Neuronal stem cell (in vitro differentiated cells): ENCODE results near the gene CNTROB.
A peak's percentile ranks its signal among the peaks of the same experiment; 100 is the strongest.

ENCODE experiments used
- DNase-seq: peaks from one replicate; pipeline ENCODE4 v3.0.0-alpha.2; 2013; ENCODE audit warnings: low spot score
- H2AFZ ChIP-seq: one replicate; pipeline ENCODE4 v1.6.1; 2013; ENCODE audit warnings: mild to moderate bottlenecking, low read length, inconsistent platforms
- H2AK5ac ChIP-seq: 2 replicates; pipeline ENCODE4 v1.6.1; 2013; ENCODE audit warnings: low read depth, mild to moderate bottlenecking, inconsistent platforms, low read length, moderate library complexity, mixed read lengths
- H2BK120ac ChIP-seq: 2 replicates; pipeline ENCODE4 v1.6.1; 2013; ENCODE audit warnings: low read depth, mild to moderate bottlenecking, inconsistent platforms, low read length, moderate library complexity, mixed read lengths
- H2BK12ac ChIP-seq: one replicate; pipeline ENCODE4 v1.6.1; 2013; ENCODE audit warnings: low read length, inconsistent platforms
- H2BK15ac ChIP-seq: 2 replicates; pipeline ENCODE4 v1.6.1; 2013; ENCODE audit warnings: mild to moderate bottlenecking, low read length, inconsistent platforms, mixed read lengths
- H2BK5ac ChIP-seq: one replicate; pipeline ENCODE4 v1.6.1; 2013; ENCODE audit warnings: inconsistent platforms, mild to moderate bottlenecking, low read length, moderate library complexity
- H3K14ac ChIP-seq: one replicate; pipeline ENCODE4 v1.6.1; 2013; ENCODE audit warnings: low read length, inconsistent platforms
- H3K18ac ChIP-seq: 2 replicates; pipeline ENCODE4 v1.6.1; 2013; ENCODE audit warnings: low read length, inconsistent platforms
- H3K23ac ChIP-seq: 2 replicates; pipeline ENCODE4 v1.6.1; 2013; ENCODE audit warnings: low read depth, mild to moderate bottlenecking, mixed read lengths, low read length, inconsistent platforms; ENCODE audit not compliant: poor library complexity
- H3K27ac ChIP-seq: replicated peaks from 3 replicates; pipeline ENCODE4 v1.5.1; 2013; ENCODE audit warnings: low read length, inconsistent platforms
- H3K27me3 ChIP-seq, 3 experiments: 2 replicates each; pipeline ENCODE4 v1.6.1; 2013; ENCODE audit warnings: low read length in 3 of 3, mild to moderate bottlenecking in 2 of 3, inconsistent platforms in 1 of 3, low read depth in 1 of 3, mixed read lengths in 1 of 3, moderate library complexity in 1 of 3; ENCODE audit not compliant: control insufficient read depth in 3 of 3, insufficient read depth in 3 of 3
- H3K36me3 ChIP-seq, 2 donors: replicated peaks in 1 of 2; 2 replicates each; pipeline ENCODE4 v1.6.1; 2013; ENCODE audit warnings: low read length in 2 of 2; ENCODE audit not compliant: control insufficient read depth in 2 of 2, insufficient read depth in 2 of 2
- H3K4ac ChIP-seq: 2 replicates; pipeline ENCODE4 v1.6.1; 2013; ENCODE audit warnings: inconsistent platforms, mild to moderate bottlenecking, low read length, moderate library complexity
- H3K4me1 ChIP-seq, 2 donors: 1 replicate in 1 of 2; 2 replicates in 1 of 2; pipeline ENCODE4 v1.6.1; 2013; ENCODE audit warnings: low read length in 2 of 2, low read depth in 1 of 2; ENCODE audit not compliant: control insufficient read depth in 2 of 2, insufficient read depth in 1 of 2
- H3K4me2 ChIP-seq: one replicate; pipeline ENCODE4 v1.6.1; 2013; ENCODE audit warnings: mild to moderate bottlenecking, low read length, inconsistent platforms; ENCODE audit not compliant: insufficient read depth, poor library complexity, severe bottlenecking
- H3K4me3 ChIP-seq, 2 donors: 2 replicates each; pipeline ENCODE4 v1.5.1; 2013; ENCODE audit warnings: low read length in 2 of 2, mild to moderate bottlenecking in 2 of 2, inconsistent platforms in 1 of 2, moderate library complexity in 1 of 2
- H3K79me1 ChIP-seq: one replicate; pipeline ENCODE4 v1.6.1; 2013; ENCODE audit warnings: low read depth, mild to moderate bottlenecking, inconsistent platforms, low read length, moderate library complexity
- H3K9ac ChIP-seq: one replicate; pipeline ENCODE4 v1.6.1; 2013; ENCODE audit warnings: mild to moderate bottlenecking, low read depth, low read length, inconsistent platforms; ENCODE audit not compliant: poor library complexity
- H3K9me3 ChIP-seq, 2 donors: replicated peaks in 1 of 2; 2 replicates each; pipeline versions ENCODE3 to v1.6.1; 2013; ENCODE audit warnings: low read length in 2 of 2, mild to moderate bottlenecking in 2 of 2, inconsistent platforms in 1 of 2, low read depth in 1 of 2, mixed read lengths in 1 of 2, moderate library complexity in 1 of 2; ENCODE audit not compliant: control insufficient read depth in 2 of 2, insufficient read depth in 1 of 2
- H4K8ac ChIP-seq: one replicate; pipeline ENCODE4 v1.6.1; 2013; ENCODE audit warnings: low read depth, mild to moderate bottlenecking, inconsistent platforms, low read length, moderate library complexity
- H4K91ac ChIP-seq: one replicate; pipeline ENCODE4 v1.6.1; 2013; ENCODE audit warnings: low read length, low read depth, mild to moderate bottlenecking, inconsistent platforms; ENCODE audit not compliant: poor library complexity
- WGBS, 2 donors: extraction: QIAGEN DNeasy Blood & Tissue Kit; methylation state at CpG; one replicate each; pipeline ENCODE4 v1.1.7; 2013; ENCODE audit warnings: missing lambda C conversion rate in 2 of 2, mixed read lengths in 1 of 2; ENCODE audit not compliant: insufficient read length in 2 of 2, insufficient replicate concordance in 1 of 2; ENCODE audit errors: extremely low coverage in 2 of 2; 5-methylcytosine and 5-hydroxymethylcytosine counted together

Gene CNTROB

GRCh38 chr17:7910281-7910680, 21.7 kb upstream of the CNTROB start:
- no peak overlapping the region for H2AK5ac ChIP-seq
- H3K9ac ChIP-seq: no peak overlapping the region
- H4K8ac ChIP-seq: no peak overlapping the region
- no peak overlapping the region for H3K4ac ChIP-seq
- no peak overlapping the region for H2BK120ac ChIP-seq
- H3K27ac ChIP-seq: no peak overlapping the region
- no peak overlapping the region for H2BK15ac ChIP-seq
- peaks cover 11 to 74% of the 10 kb centered on the region in 2 donors for H3K36me3 ChIP-seq
- no peak for DNase-seq
- WGBS, 2 donors: no CpG with 5 or more reads among the region's 15 CpGs
- no peaks in the 10 kb centered on the region for H3K9me3 ChIP-seq
- H4K91ac ChIP-seq: no peak overlapping the region
- no peak overlapping the region for H2BK5ac ChIP-seq
- peaks cover 5% of the 10 kb centered on the region in 2 donors for H3K4me1 ChIP-seq
- no peaks in the 10 kb centered on the region for H3K27me3 ChIP-seq
- H2BK12ac ChIP-seq: no peak overlapping the region
- peak overlapping the region; percentile 61 for H3K23ac ChIP-seq
- no peaks in the 10 kb centered on the region for H3K79me1 ChIP-seq
- H3K4me3 ChIP-seq: no peak overlapping the region
- H2AFZ ChIP-seq: no peak overlapping the region
- no peak overlapping the region for H3K18ac ChIP-seq
- no peak overlapping the region for H3K14ac ChIP-seq
- no peak overlapping the region for H3K4me2 ChIP-seq

- H3K79me1 ChIP-seq: no peaks in the 10 kb centered on the region
- no peak overlapping the region for H3K18ac ChIP-seq
- no peak overlapping the region for H4K8ac ChIP-seq
- no peak overlapping the region for H3K4ac ChIP-seq
- no peak overlapping the region for H3K9ac ChIP-seq
- no peak overlapping the region for H2AK5ac ChIP-seq
- peaks cover 11 to 69% of the 10 kb centered on the region in 2 donors for H3K36me3 ChIP-seq
- peaks cover 6 to 7% of the 10 kb centered on the region in 2 donors for H3K4me1 ChIP-seq
- no peak overlapping the region for H3K27ac ChIP-seq
- no peak overlapping the region for H4K91ac ChIP-seq
- WGBS, 2 donors: no CpG with 5 or more reads among the region's 13 CpGs
- no peak overlapping the region for H2AFZ ChIP-seq
- H2BK12ac ChIP-seq: no peak overlapping the region
- no peak overlapping the region for H2BK5ac ChIP-seq
- no peak overlapping the region for H3K4me2 ChIP-seq
- no peaks in the 10 kb centered on the region for H3K27me3 ChIP-seq
- no peak for DNase-seq
- H2BK120ac ChIP-seq: no peak overlapping the region
- H3K9me3 ChIP-seq: no peaks in the 10 kb centered on the region
- no peak overlapping the region for H2BK15ac ChIP-seq
- no peak overlapping the region for H3K14ac ChIP-seq
- no peak overlapping the region for H3K23ac ChIP-seq
- H3K4me3 ChIP-seq: no peak overlapping the region
These were observed 21.3 kb upstream of the CNTROB start for GRCh38 chr17:7910711-7911110.

GRCh38 chr17:7911116-7911515, 20.9 kb upstream of the CNTROB start:
- Histone ChIP-seq H2BK120ac (no peak overlapping the region), H3K9me3 (no peaks in the 10 kb centered on the region), H3K27ac (no peak overlapping the region), H2BK15ac (no peak overlapping the region), H2AK5ac (no peak overlapping the region), H2AFZ (no peak overlapping the region), H3K36me3 (peaks cover 11 to 65% of the 10 kb centered on the region in 2 donors), H2BK5ac (peak overlapping the region; percentile 71), H3K4me3 (no peak overlapping the region), H3K18ac (no peak overlapping the region), H3K27me3 (peaks cover 0 to under 1% (median 0%) of the 10 kb centered on the region in 3 experiments), H3K23ac (no peak overlapping the region), H4K8ac (no peak overlapping the region), H3K79me1 (no peaks in the 10 kb centered on the region), H2BK12ac (no peak overlapping the region), H3K4ac (no peak overlapping the region), H3K9ac (no peak overlapping the region), H4K91ac (no peak overlapping the region), H3K4me2 (no peak overlapping the region), H3K4me1 (peaks cover 6 to 7% of the 10 kb centered on the region in 2 donors), H3K14ac (no peak overlapping the region)
- DNase-seq: no peak
- no CpG with 5 or more reads among the region's 9 CpGs for WGBS, 2 donors

GRCh38 chr17:7912927-7913524, 19.0 kb upstream of the CNTROB start:
- no peak overlapping the region for H2BK12ac ChIP-seq
- H3K4ac ChIP-seq: no peak overlapping the region
- no peak overlapping the region for H3K9ac ChIP-seq
- H4K91ac ChIP-seq: no peak overlapping the region
- peaks cover 8 to 47% of the 10 kb centered on the region in 2 donors for H3K36me3 ChIP-seq
- H4K8ac ChIP-seq: no peak overlapping the region
- H2BK120ac ChIP-seq: no peak overlapping the region
- peaks cover 0 to 7% of the 10 kb centered on the region in 2 donors for H3K9me3 ChIP-seq
- no peaks in the 10 kb centered on the region for H3K79me1 ChIP-seq
- H3K4me2 ChIP-seq: no peak overlapping the region
- WGBS, 2 donors: no CpG with 5 or more reads among the region's 3 CpGs
- H2BK5ac ChIP-seq: no peak overlapping the region
- H3K4me1 ChIP-seq: peaks cover 7 to 12% of the 10 kb centered on the region in 2 donors
- peaks cover 0 to 9% (median 0%) of the 10 kb centered on the region in 3 experiments for H3K27me3 ChIP-seq
- peak; percentile 57 for DNase-seq
- no peak overlapping the region for H3K14ac ChIP-seq
- H3K27ac ChIP-seq: no peak overlapping the region
- no peak overlapping the region for H3K4me3 ChIP-seq
- no peak overlapping the region for H2BK15ac ChIP-seq
- no peak overlapping the region for H3K23ac ChIP-seq
- H2AK5ac ChIP-seq: no peak overlapping the region
- H3K18ac ChIP-seq: no peak overlapping the region
- no peak overlapping the region for H2AFZ ChIP-seq
